Lung (tissue), 12 donors: Measurements from ENCODE around the gene ZNF415. TPM values are rescaled to one million over a fixed set of nuclear protein-coding genes. Genes with fewer than 3 reads are reported as not detected.
A peak's percentile ranks its signal among the peaks of the same experiment; 100 is the strongest.

Experiments
- ATAC-seq: fragments of 200-7000 bp; cut with Tn5 transposase; one replicate; pipeline ENCODE4 v1.9.1; 2020; ENCODE audit warnings: moderate number of reproducible peaks; ENCODE audit not compliant: insufficient read depth, low FRiP score
- DNase-seq, 3 donors: peaks; one replicate each; pipeline ENCODE4 v3.0.0-alpha.2; 2013 to 2017
- H3K27ac ChIP-seq, 2 donors: one replicate each; pipeline ENCODE4 v1.5.1; 2013; ENCODE audit warnings: mild to moderate bottlenecking in 2 of 2, moderate library complexity in 2 of 2, control low read depth in 1 of 2, inconsistent platforms in 1 of 2, low read depth in 1 of 2, low read length in 1 of 2
- H3K27me3 ChIP-seq, 3 donors: one replicate each; pipeline ENCODE4 v1.5.1; 2013; ENCODE audit warnings: low read length in 2 of 3; ENCODE audit not compliant: control insufficient read depth in 3 of 3, insufficient read depth in 3 of 3
- H3K36me3 ChIP-seq, 4 donors: one replicate each; pipeline ENCODE4 v1.5.1; 2013; ENCODE audit warnings: low read length in 4 of 4, mild to moderate bottlenecking in 1 of 4, moderate library complexity in 1 of 4; ENCODE audit not compliant: control insufficient read depth in 4 of 4, insufficient read depth in 4 of 4
- H3K4me1 ChIP-seq, 5 donors: one replicate each; pipeline ENCODE4 v1.5.1; 2013; ENCODE audit warnings: low read length in 5 of 5, mild to moderate bottlenecking in 2 of 5, moderate library complexity in 1 of 5; ENCODE audit not compliant: control insufficient read depth in 5 of 5, insufficient read depth in 5 of 5
- H3K4me3 ChIP-seq: one replicate; pipeline ENCODE4 v1.5.1; 2013; ENCODE audit warnings: mild to moderate bottlenecking, control low read depth, moderate library complexity
- H3K9ac ChIP-seq, 2 donors: one replicate each; pipeline ENCODE4 v1.5.1; 2013; ENCODE audit warnings: low read length in 2 of 2, control low read depth in 1 of 2; ENCODE audit not compliant: insufficient read depth in 1 of 2
- H3K9me3 ChIP-seq, 4 donors: one replicate each; pipeline ENCODE4 v1.5.1; 2013; ENCODE audit warnings: low read length in 3 of 4, mild to moderate bottlenecking in 1 of 4, moderate library complexity in 1 of 4; ENCODE audit not compliant: control insufficient read depth in 4 of 4, insufficient read depth in 3 of 4
- WGBS, 2 donors: extraction: QIAGEN DNeasy Blood & Tissue Kit; methylation state at CpG; one replicate each; pipeline ENCODE4 v1.1.7; 2013; 5-methylcytosine and 5-hydroxymethylcytosine counted together
- polyA plus RNA-seq, 2 donors: library from polyadenylated mRNA; stranded (reverse); fragments of 200-250 nt; gene quantifications; one replicate each; pipeline ENCODE4 v1.2.1, GENCODE V29; 2013
- total RNA-seq, 2 donors: library from RNA; depleted of rRNA in 1 of 2; stranded (reverse); fragments of >200 nt in 1 of 2; gene quantifications; one replicate each; pipeline ENCODE4 v1.2.1, GENCODE V29; 2014 to 2021
- TF ChIP-seq, protein P1 (sequence below): IDR thresholded peaks from 2 replicates; pipeline ENCODE4 v1.5.1; 2012; ENCODE audit warnings: mild to moderate bottlenecking; ENCODE audit errors: control extremely low read depth, extremely low read depth
- donor health status: control.
- donor health status: control.
- donor health status: Bipolar disorder and iron deficiency.
- donor health status: healthy.
- donor health status: DM: yes; HTN: yes; CAD: no.

The ZNF415 gene
- total and polyA plus RNA-seq, 4 donors, result 3.1 to 16.6 (median 3.9) TPM

GRCh38 chr19:53147645-53148044, 14.9 kb upstream of the ZNF415 start:
- peaks cover 5 to 43% (median 23%) of the 10 kb centered on the region in 4 donors for H3K9me3 ChIP-seq
- H3K36me3 ChIP-seq, result peaks cover 18 to 54% (median 41%) of the 10 kb centered on the region in 4 donors
- ATAC-seq (no peak), DNase-seq (no peak)
- TF ChIP-seq, protein P1, sequence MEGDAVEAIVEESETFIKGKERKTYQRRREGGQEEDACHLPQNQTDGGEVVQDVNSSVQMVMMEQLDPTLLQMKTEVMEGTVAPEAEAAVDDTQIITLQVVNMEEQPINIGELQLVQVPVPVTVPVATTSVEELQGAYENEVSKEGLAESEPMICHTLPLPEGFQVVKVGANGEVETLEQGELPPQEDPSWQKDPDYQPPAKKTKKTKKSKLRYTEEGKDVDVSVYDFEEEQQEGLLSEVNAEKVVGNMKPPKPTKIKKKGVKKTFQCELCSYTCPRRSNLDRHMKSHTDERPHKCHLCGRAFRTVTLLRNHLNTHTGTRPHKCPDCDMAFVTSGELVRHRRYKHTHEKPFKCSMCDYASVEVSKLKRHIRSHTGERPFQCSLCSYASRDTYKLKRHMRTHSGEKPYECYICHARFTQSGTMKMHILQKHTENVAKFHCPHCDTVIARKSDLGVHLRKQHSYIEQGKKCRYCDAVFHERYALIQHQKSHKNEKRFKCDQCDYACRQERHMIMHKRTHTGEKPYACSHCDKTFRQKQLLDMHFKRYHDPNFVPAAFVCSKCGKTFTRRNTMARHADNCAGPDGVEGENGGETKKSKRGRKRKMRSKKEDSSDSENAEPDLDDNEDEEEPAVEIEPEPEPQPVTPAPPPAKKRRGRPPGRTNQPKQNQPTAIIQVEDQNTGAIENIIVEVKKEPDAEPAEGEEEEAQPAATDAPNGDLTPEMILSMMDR, result no peak
- H3K4me1 ChIP-seq, result no peaks in the 10 kb centered on the region
- no peak overlapping the region for H3K27ac ChIP-seq
- no peak overlapping the region for H3K4me3 ChIP-seq
- H3K9ac ChIP-seq, result no peak overlapping the region
- no peaks in the 10 kb centered on the region for H3K27me3 ChIP-seq

GRCh38 chr19:53140351-53140750, 7.6 kb upstream of the ZNF415 start:
- H3K4me3 ChIP-seq, result no peak overlapping the region
- ATAC-seq (no peak), DNase-seq (no peak)
- H3K9me3 ChIP-seq, result peaks cover 17 to 47% (median 20%) of the 10 kb centered on the region in 4 donors
- TF ChIP-seq, protein P1, result no peak
- peaks cover 9 to 33% (median 25%) of the 10 kb centered on the region in 4 donors for H3K36me3 ChIP-seq
- no peaks in the 10 kb centered on the region for H3K4me1 ChIP-seq
- H3K27ac ChIP-seq, result no peak overlapping the region
- no peak overlapping the region for H3K9ac ChIP-seq
- H3K27me3 ChIP-seq, result no peaks in the 10 kb centered on the region
- 97 to 98% methylated on average over 4 of the region's 4 CpGs for WGBS, 2 donors

DNA sequence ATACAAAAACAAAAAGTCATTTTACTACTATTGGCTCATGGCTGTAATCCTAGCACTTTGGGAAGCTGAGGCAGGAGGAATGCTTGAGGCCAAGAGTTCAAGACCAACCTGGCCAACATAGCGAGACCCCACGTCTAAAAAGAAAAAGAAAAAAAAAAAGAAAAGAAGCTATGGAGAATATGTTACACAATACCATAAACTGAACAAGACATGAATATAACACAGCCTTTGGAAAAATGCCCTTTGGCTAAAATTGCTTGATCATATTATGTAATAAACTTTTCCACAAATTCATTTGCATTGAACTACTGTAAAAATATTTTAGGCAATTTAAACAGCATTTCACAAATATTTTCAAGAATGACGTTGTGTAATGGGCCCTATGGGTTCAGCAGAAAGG, 3.7 kb upstream of the ZNF415 start:
- Histone ChIP-seq H3K4me3 (no peak overlapping the region), H3K4me1 (peaks cover 0 to 12% (median 3%) of the 10 kb centered on the region in 5 donors), H3K36me3 (peaks cover 2 to 11% (median 7%) of the 10 kb centered on the region in 4 donors), H3K27me3 (no peaks in the 10 kb centered on the region), H3K27ac (no peak overlapping the region), H3K9me3 (peaks cover 10 to 30% (median 16%) of the 10 kb centered on the region in 4 donors), H3K9ac (no peak overlapping the region)
- no peak for ATAC-seq
- peak in 1 of 3 donors; percentile 14 for DNase-seq
- TF ChIP-seq, protein P1, result no peak
- WGBS, 2 donors, result 85 to 91% methylated on average over 3 of the region's 3 CpGs

DNA sequence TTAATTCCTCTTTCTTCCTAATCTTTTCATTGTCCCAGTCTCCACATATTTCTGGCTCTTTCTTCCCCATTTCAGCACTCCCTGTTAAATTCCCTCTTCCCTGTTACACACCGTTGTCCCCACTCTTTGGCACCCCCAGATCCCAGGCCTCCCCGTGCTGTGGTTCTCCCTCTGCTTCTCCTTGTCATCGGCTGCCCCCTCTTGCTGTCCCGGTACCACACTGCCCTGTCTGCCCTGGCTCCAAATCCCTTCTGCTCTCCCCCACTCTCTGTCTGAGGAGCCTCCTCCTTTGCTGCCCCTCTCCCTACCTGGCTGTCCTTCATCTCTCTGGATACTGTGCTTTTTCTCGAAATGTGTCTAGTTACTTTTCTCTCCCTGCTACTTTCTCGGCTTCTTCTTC, 983 bp downstream of the ZNF415 start:
- H3K9me3 ChIP-seq, result peaks cover 0 to 16% (median 0%) of the 10 kb centered on the region in 4 donors
- no peak for ATAC-seq
- H3K4me1 ChIP-seq, result peaks cover 0 to 16% (median 6%) of the 10 kb centered on the region in 5 donors
- H3K27ac ChIP-seq, result peak overlapping the region in 1 of 2 donors; percentile 87
- H3K9ac ChIP-seq, result peak overlapping the region; percentile 50 to 57
- H3K4me3 ChIP-seq, result no peak overlapping the region
- TF ChIP-seq, protein P1, result no peak
- H3K36me3 ChIP-seq, result no peaks in the 10 kb centered on the region
- no peaks in the 10 kb centered on the region for H3K27me3 ChIP-seq
- 48 to 56% methylated on average over 6 of the region's 6 CpGs for WGBS, 2 donors
- no peak for DNase-seq
